IMR-90 (cell line): ENCODE results near the gene CST7. TPM values are rescaled to one million over a fixed set of nuclear protein-coding genes. Genes with fewer than 3 reads are reported as not detected.

ENCODE experiments used
- ATAC-seq: fragments of 200-7000 bp; cut with Tn5 transposase; 2 replicates; pipeline ENCODE4 v1.9.1; 2020; ENCODE audit warnings: low read depth, mild to moderate bottlenecking, moderate library complexity
- BruUV-seq: library from RNA; stranded (reverse); fragments of 400-500 nt; replicated peaks from 2 replicates; lab custom pipeline; 2021; lab: Mats Ljungman, UMichigan
- CTCF ChIA-PET: fragments of 300-600 bp; formaldehyde crosslinking; extraction: SDS; loops from one replicate; lab custom pipeline; 2021; ENCODE audit warnings: antibody characterized with exemption; lab: Yijun Ruan, JAX
- POLR2A ChIA-PET: fragments of 300-600 bp; sonication (Branson Sonifier 250); formaldehyde crosslinking; loops from one replicate; lab custom pipeline; 2022; ENCODE audit warnings: antibody characterized with exemption; ENCODE audit not compliant: unreplicated experiment; lab: Charles Lee
- DNase-seq: peaks from one replicate; pipeline ENCODE4 v3.0.0; 2013
- H2AFZ ChIP-seq: replicated peaks from 2 replicates; pipeline ENCODE3; 2013; ENCODE audit warnings: low read length, mild to moderate bottlenecking; ENCODE audit not compliant: poor library complexity
- H2AK5ac ChIP-seq: 2 replicates; pipeline ENCODE4 v1.6.1; 2013; ENCODE audit warnings: low read depth, low read length, inconsistent platforms
- H2AK9ac ChIP-seq: replicated peaks from 2 replicates; pipeline ENCODE3; 2013; ENCODE audit warnings: mild to moderate bottlenecking, low read depth, low read length, moderate library complexity; ENCODE audit not compliant: poor library complexity
- H2BK120ac ChIP-seq: 2 replicates; pipeline ENCODE4 v1.6.1; 2013; ENCODE audit warnings: low read depth, low read length, inconsistent platforms
- H2BK15ac ChIP-seq: 3 replicates; pipeline ENCODE4 v1.6.1; 2013; ENCODE audit warnings: low read depth, low read length, inconsistent platforms
- H2BK20ac ChIP-seq: 2 replicates; pipeline ENCODE4 v1.6.1; 2013; ENCODE audit warnings: low read depth, mild to moderate bottlenecking, inconsistent platforms, low read length, moderate library complexity
- H2BK5ac ChIP-seq: 2 replicates; pipeline ENCODE4 v1.6.1; 2013; ENCODE audit warnings: mild to moderate bottlenecking, low read depth, low read length, inconsistent platforms; ENCODE audit not compliant: poor library complexity, severe bottlenecking
- H3K14ac ChIP-seq: replicated peaks from 2 replicates; pipeline ENCODE4 v1.6.1; 2013; ENCODE audit warnings: low read depth, low read length, inconsistent platforms
- H3K18ac ChIP-seq: 2 replicates; pipeline ENCODE4 v1.6.1; 2013; ENCODE audit warnings: low read depth, low read length, control low read depth
- H3K23ac ChIP-seq: 2 replicates; pipeline ENCODE4 v1.6.1; 2013; ENCODE audit warnings: low read depth, low read length, inconsistent platforms
- H3K27ac ChIP-seq: 2 replicates; pipeline ENCODE4 v1.5.1; 2013; ENCODE audit warnings: mild to moderate bottlenecking, control low read depth, low read length; ENCODE audit not compliant: insufficient read depth
- H3K27me3 ChIP-seq: 2 replicates; pipeline ENCODE4 v1.6.1; 2013; ENCODE audit warnings: low read length; ENCODE audit not compliant: control insufficient read depth, insufficient read depth
- H3K36me3 ChIP-seq: 2 replicates; pipeline ENCODE4 v1.6.1; 2013; ENCODE audit warnings: low read length, mixed read lengths; ENCODE audit not compliant: control insufficient read depth, insufficient read depth
- H3K4ac ChIP-seq: 2 replicates; pipeline ENCODE4 v1.6.1; 2013; ENCODE audit warnings: low read depth, low read length, inconsistent platforms
- H3K4me1 ChIP-seq: 2 replicates; pipeline ENCODE4 v1.6.1; 2013; ENCODE audit warnings: low read length, mixed read lengths; ENCODE audit not compliant: control insufficient read depth, insufficient read depth
- H3K4me2 ChIP-seq: 2 replicates; pipeline ENCODE4 v1.6.1; 2013; ENCODE audit warnings: low read depth, mild to moderate bottlenecking, control low read depth, low read length, moderate library complexity
- H3K4me3 ChIP-seq: 2 replicates; pipeline ENCODE4 v1.5.1; 2013; ENCODE audit warnings: low read depth, mild to moderate bottlenecking, control low read depth, low read length, moderate library complexity; ENCODE audit not compliant: insufficient read depth
- H3K56ac ChIP-seq: 2 replicates; pipeline ENCODE4 v1.6.1; 2013; ENCODE audit warnings: low read length, inconsistent platforms; ENCODE audit not compliant: insufficient read depth; ENCODE audit errors: extremely low read depth
- H3K79me1 ChIP-seq, 2 experiments: 2 replicates each; pipeline ENCODE4 v1.6.1; 2013; ENCODE audit warnings: low read length in 2 of 2, inconsistent platforms in 1 of 2, low read depth in 1 of 2
- H3K9ac ChIP-seq: 2 replicates; pipeline ENCODE4 v1.6.1; 2013; ENCODE audit warnings: low read depth, low read length, control low read depth
- H3K9me1 ChIP-seq: 2 replicates; pipeline ENCODE4 v1.6.1; 2013; ENCODE audit warnings: low read length, inconsistent platforms; ENCODE audit not compliant: insufficient read depth
- H3K9me3 ChIP-seq: 2 replicates; pipeline ENCODE4 v1.6.1; 2013; ENCODE audit warnings: low read length; ENCODE audit not compliant: control insufficient read depth, insufficient read depth
- H4K20me1 ChIP-seq: 2 replicates; pipeline ENCODE4 v1.6.1; 2013; ENCODE audit warnings: low read length, inconsistent platforms; ENCODE audit not compliant: insufficient read depth
- H4K5ac ChIP-seq: 2 replicates; pipeline ENCODE4 v1.6.1; 2013; ENCODE audit warnings: mild to moderate bottlenecking, low read depth, low read length, control low read depth
- H4K8ac ChIP-seq, 2 experiments: 2 replicates each; pipeline ENCODE4 v1.6.1; 2013; ENCODE audit warnings: low read depth in 2 of 2, low read length in 2 of 2, control low read depth in 1 of 2, inconsistent platforms in 1 of 2
- H4K91ac ChIP-seq: 2 replicates; pipeline ENCODE4 v1.6.1; 2013; ENCODE audit warnings: low read depth, low read length, inconsistent platforms; ENCODE audit not compliant: insufficient read depth
- BHLHE40 ChIP-seq: fragments of 150-350 bp; IDR thresholded peaks from 2 replicates; pipeline ENCODE4 v1.6.1; 2016; ENCODE audit warnings: mild to moderate bottlenecking, low read depth, low read length
- CEBPB ChIP-seq: IDR thresholded peaks from 2 replicates; pipeline ENCODE4 v1.6.1; 2012; ENCODE audit warnings: low read depth, low read length, improper control_type of control experiment
- CHD1 ChIP-seq: IDR thresholded peaks from 2 replicates; pipeline ENCODE4 v1.6.1; 2012; ENCODE audit warnings: low read depth, low read length, improper control_type of control experiment
- FOS ChIP-seq: fragments of 150-350 bp; IDR thresholded peaks from 2 replicates; pipeline ENCODE4 v1.6.1; 2016; ENCODE audit warnings: low read depth, low read length
- MAFK ChIP-seq: IDR thresholded peaks from 2 replicates; pipeline ENCODE4 v1.6.1; 2012; ENCODE audit warnings: low read depth, low read length, improper control_type of control experiment
- MAZ ChIP-seq: IDR thresholded peaks from 2 replicates; pipeline ENCODE4 v1.6.1; 2012; ENCODE audit warnings: low read depth, mild to moderate bottlenecking, low read length, improper control_type of control experiment, moderate library complexity, borderline replicate concordance
- MXI1 ChIP-seq: IDR thresholded peaks from 2 replicates; pipeline ENCODE4 v1.6.1; 2012; ENCODE audit warnings: low read depth, mild to moderate bottlenecking, low read length, moderate library complexity, borderline replicate concordance
- NFE2L2 ChIP-seq: fragments of 150-350 bp; IDR thresholded peaks from 2 replicates; pipeline ENCODE4 v1.6.1; 2016; ENCODE audit warnings: low read depth, mild to moderate bottlenecking, low read length
- POLR2A ChIP-seq: IDR thresholded peaks from 2 replicates; pipeline ENCODE4 v1.6.1; 2012; ENCODE audit warnings: mild to moderate bottlenecking, low read depth, low read length
- RAD21 ChIP-seq: IDR thresholded peaks from 2 replicates; pipeline ENCODE4 v1.6.1; 2012; ENCODE audit warnings: low read length, improper control_type of control experiment
- RCOR1 ChIP-seq: IDR thresholded peaks from 2 replicates; pipeline ENCODE4 v1.6.1; 2012; ENCODE audit warnings: mild to moderate bottlenecking, low read length, improper control_type of control experiment; ENCODE audit not compliant: insufficient replicate concordance
- RFX5 ChIP-seq: IDR thresholded peaks from 2 replicates; pipeline ENCODE4 v1.8.0; 2012; ENCODE audit warnings: low read depth, mild to moderate bottlenecking, low read length, moderate library complexity
- SMC3 ChIP-seq: fragments of 150-350 bp; IDR thresholded peaks from 2 replicates; pipeline ENCODE4 v1.6.1; 2016; ENCODE audit warnings: low read depth, mild to moderate bottlenecking, antibody characterized with exemption, low read length, moderate library complexity
- USF2 ChIP-seq: fragments of 150-350 bp; IDR thresholded peaks from 2 replicates; pipeline ENCODE4 v1.6.1; 2017; ENCODE audit warnings: mild to moderate bottlenecking, antibody characterized with exemption, low read length, low read depth
- WGBS, 2 experiments: methylation state at CpG; one replicate each; pipeline versions ENCODE4 v1.1.5 to v1.1.7; 2013; ENCODE audit warnings: missing lambda C conversion rate in 2 of 2; ENCODE audit not compliant: insufficient read length in 1 of 2; ENCODE audit errors: extremely low coverage in 2 of 2; 5-methylcytosine and 5-hydroxymethylcytosine counted together
- dilution Hi-C: fragments of 300-500 bp; cut with HindIII; formaldehyde crosslinking; loops from one replicate; pipeline ENCODE4 v1.14.3; 2018; ENCODE audit warnings: low sequenced_read_pairs; ENCODE audit not compliant: unreplicated experiment
- in situ Hi-C: fragments of 300-500 bp; cut with MboI; formaldehyde crosslinking; loops from 3 replicates; pipeline ENCODE4 v1.14.3; 2019; ENCODE audit warnings: low sequenced_read_pairs, inconsistent platforms, mixed read lengths
- intact Hi-C: fragments of 100-400 bp; cut with micrococcal nuclease; formaldehyde crosslinking; loops from 2 replicates; pipeline ENCODE4 v1.10.0; 2022
- polyA plus RNA-seq, 3 experiments: library from polyadenylated mRNA; depleted of rRNA; stranded (reverse); fragments of >200 nt; gene quantifications; 2 replicates each; pipeline ENCODE4 v1.2.3, GENCODE V29; 2012; ENCODE audit warnings: low replicate concordance in 1 of 3
- total RNA-seq: library from RNA; depleted of rRNA; stranded (reverse); fragments of >200 nt; gene quantifications from 2 replicates; pipeline ENCODE4 v1.2.3, GENCODE V29; 2012
- TF ChIP-seq, protein P1 (sequence below): fragments of 150-350 bp; IDR thresholded peaks from 2 replicates; pipeline ENCODE4 v1.6.1; 2016; ENCODE audit warnings: low read depth, mild to moderate bottlenecking, low read length, moderate library complexity, borderline replicate concordance
- TF ChIP-seq, protein P2 (sequence below): conservative IDR thresholded peaks from 2 replicates; pipeline ENCODE4 v1.5.1; 2012; ENCODE audit warnings: mild to moderate bottlenecking, low read depth, low read length, improper control_type of control experiment

The CST7 gene
- total and polyA plus RNA-seq, 2 of the 4 experiments (the other 2 are of a cell fraction) = not detected

- Histone ChIP-seq H3K9me3 (no peaks in the 10 kb centered on the region), H3K9ac (no peak overlapping the region), H3K56ac (no peak overlapping the region), H3K4ac (no peak overlapping the region), H3K23ac (no peak overlapping the region), H3K79me1 (no peaks in the 10 kb centered on the region), H3K27me3 (peaks cover 2% of the 10 kb centered on the region), H4K20me1 (no peaks in the 10 kb centered on the region), H3K27ac (no peak overlapping the region), H4K5ac (no peak overlapping the region), H2BK5ac (no peak overlapping the region), H4K8ac (no peak overlapping the region), H3K4me1 (no peaks in the 10 kb centered on the region), H3K18ac (no peak overlapping the region), H2AFZ (no peak overlapping the region), H3K36me3 (no peaks in the 10 kb centered on the region), H3K9me1 (no peaks in the 10 kb centered on the region), H4K91ac (no peak overlapping the region), H2BK15ac (no peak overlapping the region), H2BK120ac (no peak overlapping the region), H2AK5ac (no peak overlapping the region), H3K14ac (no peak overlapping the region), H2AK9ac (no peak overlapping the region), H2BK20ac (no peak overlapping the region), H3K4me2 (no peak overlapping the region), H3K4me3 (no peak overlapping the region)
- no TSS peak for BruUV-seq
- in situ Hi-C loops = no loop called here
- intact Hi-C loops = no loop called here
- dilution Hi-C loops = no loop called here
- POLR2A ChIA-PET = no interaction called here
- 40% methylated on average over 1 of the region's 6 CpGs; no CpG with 5 or more reads in 1 of the 2 experiments for WGBS, 2 experiments
- DNase-seq = no peak
- TF ChIP-seq RFX5 (no peak), CHD1 (no peak), BHLHE40 (no peak), RAD21 (no peak), FOS (no peak), MAFK (no peak), MXI1 (no peak), CEBPB (no peak), POLR2A (no peak), RCOR1 (no peak), MAZ (no peak), USF2 (no peak), NFE2L2 (no peak), SMC3 (no peak)
- TF ChIP-seq, protein P1, sequence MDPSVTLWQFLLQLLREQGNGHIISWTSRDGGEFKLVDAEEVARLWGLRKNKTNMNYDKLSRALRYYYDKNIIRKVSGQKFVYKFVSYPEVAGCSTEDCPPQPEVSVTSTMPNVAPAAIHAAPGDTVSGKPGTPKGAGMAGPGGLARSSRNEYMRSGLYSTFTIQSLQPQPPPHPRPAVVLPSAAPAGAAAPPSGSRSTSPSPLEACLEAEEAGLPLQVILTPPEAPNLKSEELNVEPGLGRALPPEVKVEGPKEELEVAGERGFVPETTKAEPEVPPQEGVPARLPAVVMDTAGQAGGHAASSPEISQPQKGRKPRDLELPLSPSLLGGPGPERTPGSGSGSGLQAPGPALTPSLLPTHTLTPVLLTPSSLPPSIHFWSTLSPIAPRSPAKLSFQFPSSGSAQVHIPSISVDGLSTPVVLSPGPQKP = no peak
- TF ChIP-seq, protein P2, sequence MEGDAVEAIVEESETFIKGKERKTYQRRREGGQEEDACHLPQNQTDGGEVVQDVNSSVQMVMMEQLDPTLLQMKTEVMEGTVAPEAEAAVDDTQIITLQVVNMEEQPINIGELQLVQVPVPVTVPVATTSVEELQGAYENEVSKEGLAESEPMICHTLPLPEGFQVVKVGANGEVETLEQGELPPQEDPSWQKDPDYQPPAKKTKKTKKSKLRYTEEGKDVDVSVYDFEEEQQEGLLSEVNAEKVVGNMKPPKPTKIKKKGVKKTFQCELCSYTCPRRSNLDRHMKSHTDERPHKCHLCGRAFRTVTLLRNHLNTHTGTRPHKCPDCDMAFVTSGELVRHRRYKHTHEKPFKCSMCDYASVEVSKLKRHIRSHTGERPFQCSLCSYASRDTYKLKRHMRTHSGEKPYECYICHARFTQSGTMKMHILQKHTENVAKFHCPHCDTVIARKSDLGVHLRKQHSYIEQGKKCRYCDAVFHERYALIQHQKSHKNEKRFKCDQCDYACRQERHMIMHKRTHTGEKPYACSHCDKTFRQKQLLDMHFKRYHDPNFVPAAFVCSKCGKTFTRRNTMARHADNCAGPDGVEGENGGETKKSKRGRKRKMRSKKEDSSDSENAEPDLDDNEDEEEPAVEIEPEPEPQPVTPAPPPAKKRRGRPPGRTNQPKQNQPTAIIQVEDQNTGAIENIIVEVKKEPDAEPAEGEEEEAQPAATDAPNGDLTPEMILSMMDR = no peak
- CTCF ChIA-PET = interaction anchor here (0.5 kb wide), 1 partner anchor 10 kb away, joined by 3 read pairs; no protein-coding TSS in a partner anchor
- no peak for ATAC-seq
These were observed 6.4 kb upstream of the CST7 start for GRCh38 chr20:24942679-24943078.
